GM23338 (cell line): ENCODE results near the gene TCTN3. TPM values are rescaled to one million over a fixed set of nuclear protein-coding genes. Genes with fewer than 3 reads are reported as not detected.
A peak's percentile ranks its signal among the peaks of the same experiment; 100 is the strongest.

Source experiments
- ATAC-seq: fragments of 200-7000 bp; cut with Tn5 transposase; 3 replicates; pipeline ENCODE4 v1.9.1; 2020
- DNase-seq: peaks from one replicate; pipeline ENCODE4 v3.0.0-alpha.2; 2015; ENCODE audit warnings: low spot score
- H2AFZ ChIP-seq: fragments of 200-600 bp; sonication (generic); 2 replicates; pipeline ENCODE4 v1.8.0; 2016; ENCODE audit warnings: antibody characterized with exemption, mild to moderate bottlenecking, moderate library complexity
- H3F3A ChIP-seq: fragments of 200-600 bp; sonication (generic); replicated peaks from 2 replicates; pipeline ENCODE4 v1.8.0; 2017; ENCODE audit warnings: antibody characterized with exemption, mixed run types, low read depth
- H3K27ac ChIP-seq: fragments of 200-600 bp; sonication (generic); 2 replicates; pipeline ENCODE4 v1.6.1; 2016; ENCODE audit warnings: low read depth
- H3K27me3 ChIP-seq: fragments of 200-600 bp; sonication (generic); 2 replicates; pipeline ENCODE4 v1.8.0; 2016; ENCODE audit warnings: mild to moderate bottlenecking, mixed run types, moderate library complexity; ENCODE audit not compliant: insufficient read depth
- H3K36me3 ChIP-seq: fragments of 200-600 bp; sonication (generic); 2 replicates; pipeline ENCODE4 v1.8.0; 2016; ENCODE audit warnings: mild to moderate bottlenecking; ENCODE audit not compliant: insufficient read depth
- H3K4me1 ChIP-seq: fragments of 200-600 bp; sonication (generic); 2 replicates; pipeline ENCODE4 v1.8.0; 2016; ENCODE audit warnings: mild to moderate bottlenecking, moderate library complexity; ENCODE audit not compliant: insufficient read depth
- H3K4me2 ChIP-seq: fragments of 200-600 bp; sonication (generic); 2 replicates; pipeline ENCODE4 v1.7.1; 2017; ENCODE audit warnings: mixed run types
- H3K4me3 ChIP-seq: fragments of 200-600 bp; sonication (generic); 2 replicates; pipeline ENCODE4 v1.6.1; 2016; ENCODE audit warnings: mixed run types
- H3K79me2 ChIP-seq: fragments of 200-600 bp; sonication (generic); replicated peaks from 2 replicates; pipeline ENCODE4 v1.8.0; 2017; ENCODE audit warnings: mild to moderate bottlenecking; ENCODE audit not compliant: insufficient read depth
- H3K9me2 ChIP-seq: fragments of 200-600 bp; sonication (generic); 2 replicates; pipeline ENCODE4 v1.8.0; 2017; ENCODE audit not compliant: insufficient read depth
- H4K20me1 ChIP-seq: fragments of 200-600 bp; sonication (generic); replicated peaks from 2 replicates; pipeline ENCODE4 v1.8.0; 2017; ENCODE audit warnings: mild to moderate bottlenecking; ENCODE audit not compliant: insufficient read depth
- H3K27ac Mint-ChIP-seq: 2 replicates; pipeline ENCODE4 v1.8.0; 2020; ENCODE audit warnings: inconsistent platforms, mild to moderate bottlenecking, moderate library complexity, mixed read lengths
- H3K27me3 Mint-ChIP-seq: 3 replicates; pipeline ENCODE4 v1.8.0; 2022; ENCODE audit warnings: low read depth, mild to moderate bottlenecking, moderate library complexity, mixed read lengths, inconsistent platforms; ENCODE audit not compliant: insufficient read depth, poor library complexity
- H3K36me3 Mint-ChIP-seq: 3 replicates; pipeline ENCODE4 v1.8.0; 2021; ENCODE audit warnings: low read depth, mild to moderate bottlenecking, inconsistent platforms, moderate library complexity, mixed read lengths
- H3K4me1 Mint-ChIP-seq: 3 replicates; pipeline ENCODE4 v1.8.0; 2020; ENCODE audit warnings: mild to moderate bottlenecking, inconsistent platforms, mixed read lengths
- H3K4me3 Mint-ChIP-seq: 3 replicates; pipeline ENCODE4 v1.8.0; 2021; ENCODE audit warnings: moderate library complexity, mild to moderate bottlenecking, inconsistent platforms, mixed read lengths
- H3K9me3 Mint-ChIP-seq: 3 replicates; pipeline ENCODE4 v1.8.0; 2020; ENCODE audit warnings: moderate library complexity, mild to moderate bottlenecking, inconsistent platforms, mixed read lengths
- CREB1 ChIP-seq: fragments of 250-450 bp; sonication (Bioruptor Pico); IDR thresholded peaks from 2 replicates; pipeline ENCODE4 v1.5.0; 2020; ENCODE audit warnings: low read depth, mild to moderate bottlenecking, moderate library complexity
- CTCF ChIP-seq, 2 experiments: fragments of 200-600 bp in 1 of 2; sonication (generic) in 1 of 2; conservative IDR thresholded peaks; 2 replicates each; pipeline versions ENCODE4 v1.5.1 to v1.6.1; 2016 to 2017; ENCODE audit warnings: antibody characterized with exemption in 2 of 2, low read depth in 2 of 2, mild to moderate bottlenecking in 2 of 2, moderate library complexity in 1 of 2
- ETS1 ChIP-seq: IDR thresholded peaks from 2 replicates; pipeline ENCODE4 v1.6.1; 2016; ENCODE audit warnings: antibody characterized with exemption
- EZH2phosphoT487 ChIP-seq: fragments of 200-600 bp; sonication (generic); IDR thresholded peaks from one replicate; pipeline ENCODE4 v1.8.1; 2018; ENCODE audit warnings: antibody characterized with exemption; ENCODE audit not compliant: unreplicated experiment
- JUNB ChIP-seq: IDR thresholded peaks from one replicate; pipeline ENCODE4 v1.6.1; 2016; ENCODE audit warnings: antibody characterized with exemption; ENCODE audit not compliant: unreplicated experiment
- NANOG ChIP-seq: IDR thresholded peaks from 2 replicates; pipeline ENCODE4 v1.6.1; 2016; ENCODE audit warnings: antibody characterized with exemption, borderline replicate concordance
- POLR2AphosphoS5 ChIP-seq: IDR thresholded peaks from 2 replicates; pipeline ENCODE4 v1.6.1; 2016; ENCODE audit warnings: antibody characterized with exemption, low read depth
- REST ChIP-seq: IDR thresholded peaks from one replicate; pipeline ENCODE4 v1.6.1; 2018; ENCODE audit warnings: antibody characterized with exemption; ENCODE audit not compliant: unreplicated experiment
- STAT1 ChIP-seq: IDR thresholded peaks from one replicate; pipeline ENCODE4 v1.6.1; 2016; ENCODE audit warnings: antibody characterized with exemption; ENCODE audit not compliant: unreplicated experiment
- ZNF114 ChIP-seq: fragments of 250-450 bp; sonication (Bioruptor Pico); IDR thresholded peaks from 2 replicates; pipeline ENCODE4 v1.5.0; 2020; ENCODE audit warnings: mild to moderate bottlenecking, moderate library complexity
- ZNF331 ChIP-seq: fragments of 250-450 bp; sonication (Bioruptor Pico); IDR thresholded peaks from 2 replicates; pipeline ENCODE4 v1.5.0; 2020; ENCODE audit warnings: low read depth, mild to moderate bottlenecking, moderate library complexity
- ZNF462 ChIP-seq: fragments of 250-450 bp; sonication (Bioruptor Pico); IDR thresholded peaks from 2 replicates; pipeline ENCODE4 v1.5.0; 2020; ENCODE audit warnings: mild to moderate bottlenecking, moderate library complexity
- polyA plus RNA-seq: library from polyadenylated mRNA; unstranded; fragments of >200 nt; fragmentation: Nextera tagmentation; extraction: Ambion mirVana; gene quantifications from 2 replicates; pipeline ENCODE4 v1.2.1, GENCODE V29; 2016
- total RNA-seq: library from RNA; depleted of rRNA; stranded (reverse); fragments of >200 nt; shearing (Covaris generic); gene quantifications from 2 replicates; pipeline ENCODE4 v1.2.3, GENCODE V29; 2014

TCTN3 gene
- total and polyA plus RNA-seq, 2 experiments from 2014 or later, result 29.7 to 32.4 TPM

GRCh38 chr10:95711492-95711891, 17.8 kb upstream of the TCTN3 start:
- no peaks in the 10 kb centered on the region for H3K27me3 ChIP-seq
- H3K4me3 ChIP-seq, result no peak overlapping the region
- H3K36me3 Mint-ChIP-seq, result 0 out of 3 replicates have a peak, but pooled peaks cover under 1% of the 10 kb centered on the region
- H3K4me1 ChIP-seq, result no peaks in the 10 kb centered on the region
- no peaks in the 10 kb centered on the region; the same call in 2 of the 3 replicates for H3K4me1 Mint-ChIP-seq
- no peaks in the 10 kb centered on the region for H4K20me1 ChIP-seq
- H3K27ac ChIP-seq, result no peak overlapping the region
- H3K4me2 ChIP-seq, result no peak overlapping the region
- H3K4me3 Mint-ChIP-seq, result no peak overlapping the region
- no peaks in the 10 kb centered on the region for H3K27me3 Mint-ChIP-seq
- H2AFZ ChIP-seq, result peak overlapping the region; percentile 47; the same call in 1 of the 2 replicates
- no peak for TF ChIP-seq ETS1
- no peak for TF ChIP-seq STAT1
- no peak for TF ChIP-seq POLR2AphosphoS5
- no peak for TF ChIP-seq REST
- no peak for TF ChIP-seq EZH2phosphoT487
- no peak for TF ChIP-seq CTCF (conservative IDR thresholded peaks at IDR 0.05; ENCODE audit: low read depth in 2 of 2)
- no peak for TF ChIP-seq ZNF331 (CRISPR knock-in tag)
- no peak for TF ChIP-seq ZNF462 (CRISPR knock-in tag)
- no peak for TF ChIP-seq NANOG
- TF ChIP-seq JUNB, result no peak
- TF ChIP-seq CREB1 (CRISPR knock-in tag), result no peak
- no peak for TF ChIP-seq ZNF114 (CRISPR knock-in tag)
- no peak for DNase-seq
- no peaks in the 10 kb centered on the region for H3K36me3 ChIP-seq
- no peaks in the 10 kb centered on the region for H3F3A ChIP-seq
- no peak for ATAC-seq
- no peaks in the 10 kb centered on the region for H3K79me2 ChIP-seq
- H3K9me3 Mint-ChIP-seq, result peaks cover 7% of the 10 kb centered on the region; the same call in 2 of the 3 replicates
- H3K27ac Mint-ChIP-seq, result no peak overlapping the region
- no peaks in the 10 kb centered on the region for H3K9me2 ChIP-seq
